HepG2 (cell line): ENCODE data around the gene WDR93. TPM values are rescaled to one million over a fixed set of nuclear protein-coding genes. Genes with fewer than 3 reads are reported as not detected.

Experiments used
- ATF1 ChIP-seq: IDR thresholded peaks from 2 replicates; pipeline ENCODE4 v1.6.1; 2016; ENCODE audit warnings: mild to moderate bottlenecking, control low read depth
- BORCS8-MEF2B ChIP-seq: sonication (generic); formaldehyde crosslinking; IDR thresholded peaks from 2 replicates; pipeline ENCODE4 v1.8.0; 2022; ENCODE audit warnings: mild to moderate bottlenecking, missing genetic modification reagents
- CREM ChIP-seq, 2 experiments: sonication (generic) in 1 of 2; formaldehyde crosslinking in 1 of 2; IDR thresholded peaks; 2 replicates each; pipeline versions ENCODE4 v1.4.0 to v1.6.1; 2016 to 2020; ENCODE audit warnings: antibody characterized with exemption in 1 of 2, mild to moderate bottlenecking in 1 of 2, missing genetic modification reagents in 1 of 2
- EED ChIP-seq: sonication (generic); formaldehyde crosslinking; IDR thresholded peaks from 2 replicates; pipeline ENCODE4 v1.5.0; 2020; ENCODE audit warnings: mild to moderate bottlenecking, missing genetic modification reagents
- GABPB1 ChIP-seq: IDR thresholded peaks from 2 replicates; pipeline ENCODE4 v1.6.1; 2016; ENCODE audit warnings: mild to moderate bottlenecking, missing genetic modification reagents, moderate library complexity, missing compliant biosample characterization
- HMGXB4 ChIP-seq, 2 experiments: sonication (generic) in 1 of 2; formaldehyde crosslinking in 1 of 2; IDR thresholded peaks; 2 replicates each; pipeline versions ENCODE4 v1.4.0 to v1.6.1; 2018 to 2020; ENCODE audit warnings: missing genetic modification reagents in 2 of 2, borderline replicate concordance in 1 of 2, low read depth in 1 of 2, mild to moderate bottlenecking in 1 of 2, missing biosample characterization in 1 of 2
- JUN ChIP-seq: sonication (generic); formaldehyde crosslinking; IDR thresholded peaks from 2 replicates; pipeline ENCODE4 v1.4.0; 2020; ENCODE audit warnings: mild to moderate bottlenecking, missing genetic modification reagents
- KDM4B ChIP-seq: sonication (generic); formaldehyde crosslinking; IDR thresholded peaks from 2 replicates; pipeline ENCODE4 v1.4.0; 2020; ENCODE audit warnings: missing genetic modification reagents
- KLF12 ChIP-seq: sonication (generic); formaldehyde crosslinking; IDR thresholded peaks from 2 replicates; pipeline ENCODE4 v1.4.0; 2020; ENCODE audit warnings: missing genetic modification reagents, borderline replicate concordance
- MAFG ChIP-seq: sonication (generic); formaldehyde crosslinking; IDR thresholded peaks from 2 replicates; pipeline ENCODE4 v1.5.1; 2020; ENCODE audit warnings: mild to moderate bottlenecking, missing genetic modification reagents
- NFKBIZ ChIP-seq: IDR thresholded peaks from 2 replicates; pipeline ENCODE4 v1.6.1; 2018; ENCODE audit warnings: missing genetic modification reagents, missing compliant biosample characterization
- NONO ChIP-seq, 2 experiments: fragments of 450-650 bp in 1 of 2; sonication (generic) in 1 of 2; formaldehyde crosslinking in 1 of 2; IDR thresholded peaks in 1 of 2; conservative IDR thresholded peaks in 1 of 2; 2 replicates each; pipeline versions ENCODE4 v1.6.1 to v1.8.0; 2017 to 2022; ENCODE audit warnings: mild to moderate bottlenecking in 1 of 2, missing genetic modification reagents in 1 of 2, moderate library complexity in 1 of 2
- SNRNP70 ChIP-seq: fragments of 200-400 bp; formaldehyde crosslinking; IDR thresholded peaks from 2 replicates; pipeline ENCODE4 v1.6.1; 2017; ENCODE audit warnings: mild to moderate bottlenecking, low read depth, low read length, moderate library complexity
- U2AF2 ChIP-seq: fragments of 200-400 bp; formaldehyde crosslinking; IDR thresholded peaks from 2 replicates; pipeline ENCODE4 v1.6.1; 2017; ENCODE audit warnings: low read depth, mild to moderate bottlenecking, low read length
- ZNF33B ChIP-seq: sonication (generic); formaldehyde crosslinking; IDR thresholded peaks from 2 replicates; pipeline ENCODE4 v1.5.1; 2020; ENCODE audit warnings: mild to moderate bottlenecking, missing genetic modification reagents
- ZNF460 ChIP-seq: sonication (generic); formaldehyde crosslinking; IDR thresholded peaks from 2 replicates; pipeline ENCODE4 v1.5.1; 2020; ENCODE audit warnings: missing genetic modification reagents, mild to moderate bottlenecking, borderline replicate concordance
- ZNF496 ChIP-seq: sonication (generic); formaldehyde crosslinking; IDR thresholded peaks from 2 replicates; pipeline ENCODE4 v1.8.1; 2023; ENCODE audit warnings: mild to moderate bottlenecking, moderate library complexity, missing genetic modification reagents; ENCODE audit not compliant: insufficient replicate concordance
- ZNF574 ChIP-seq: sonication (generic); formaldehyde crosslinking; IDR thresholded peaks from 2 replicates; pipeline ENCODE4 v1.4.0; 2020; ENCODE audit warnings: missing genetic modification reagents
- ZNF589 ChIP-seq: sonication (generic); formaldehyde crosslinking; conservative IDR thresholded peaks from 2 replicates; pipeline ENCODE4 v1.8.0; 2022; ENCODE audit warnings: mild to moderate bottlenecking, moderate library complexity, missing genetic modification reagents
- polyA plus RNA-seq, 8 experiments: library from polyadenylated mRNA; depleted of rRNA in 3 of 8; stranded (reverse) in 7 of 8; unstranded in 1 of 8; fragments of >200 nt; fragmentation: Illumina TruSeq in 4 of 8; extraction: Trizol in 4 of 8; gene quantifications; 2 replicates each; pipeline versions ENCODE4 v1.2.1 to v1.2.3, GENCODE V29; 2011 to 2016; ENCODE audit warnings: low read depth in 4 of 8, missing spikeins in 1 of 8, mixed read lengths in 1 of 8; ENCODE audit not compliant: insufficient read depth in 1 of 8
- total RNA-seq, 5 experiments: library from RNA; depleted of rRNA; stranded (reverse); fragments of >200 nt; fragmentation: Illumina TruSeq; extraction: Trizol; gene quantifications; 2 replicates each; pipeline ENCODE4 v1.2.3, GENCODE V29; 2016; ENCODE audit warnings: low read depth in 1 of 5
- TF ChIP-seq, protein P1 (sequence below): sonication (generic); formaldehyde crosslinking; IDR thresholded peaks from 2 replicates; pipeline ENCODE4 v1.4.0; 2020; ENCODE audit warnings: mild to moderate bottlenecking, missing genetic modification reagents
- TF ChIP-seq, protein P2 (sequence below): sonication (generic); formaldehyde crosslinking; IDR thresholded peaks from 2 replicates; pipeline ENCODE4 v1.4.0; 2020; ENCODE audit warnings: mild to moderate bottlenecking, missing genetic modification reagents

WDR93 gene
- total and polyA plus RNA-seq, 2 of the 13 experiments (the other 11 are each of a cell fraction or from before 2014, with no cell fraction given) = 0.07 TPM; not detected in 1

GRCh38 chr15:89654847-89655805, 35.5 kb upstream of the WDR93 start, which contains the start of gene KIF7 (continued):
- TF ChIP-seq ZNF496 (CRISPR knock-in tag) (no peak), JUN (CRISPR knock-in tag) (no peak), ZNF33B (CRISPR knock-in tag) (0 out of 2 replicates have a peak, but pooled peaks have one; percentile 21), NFKBIZ (no peak), GABPB1 (CRISPR knock-in tag) (peak; percentile 52; the same call in 1 of the 2 replicates), SNRNP70 (no peak), CREM (IDR thresholded peaks at IDR 0.05) (peak; percentile 42; the same call in 1 of the 2 replicates), CREM (CRISPR knock-in tag; IDR thresholded peaks at IDR 0.05) (no peak), NONO (IDR thresholded peaks at IDR 0.05) (no peak), NONO (CRISPR knock-in tag; conservative IDR thresholded peaks at IDR 0.05) (0 out of 2 replicates have a peak, but pooled peaks have one; percentile 8), U2AF2 (no peak), ZNF460 (CRISPR knock-in tag) (no peak), HMGXB4 (CRISPR knock-in tag; IDR thresholded peaks at IDR 0.05; ENCODE audit: borderline replicate concordance in 1 of 2, low read depth in 1 of 2) (peak in 1 of 2 experiments; percentile 17; a peak in 1 of 4 replicates), MAFG (CRISPR knock-in tag) (no peak), EED (CRISPR knock-in tag) (0 out of 2 replicates have a peak, but pooled peaks have one; percentile 34), KLF12 (no peak), ZNF574 (0 out of 2 replicates have a peak, but pooled peaks have one; percentile 3), BORCS8-MEF2B (CRISPR knock-in tag) (peak; percentile 56; the same call in 1 of the 2 replicates), KDM4B (CRISPR knock-in tag) (no peak), ATF1 (CRISPR knock-in tag) (peak; percentile 68; the same call in 1 of the 2 replicates), ZNF589 (CRISPR knock-in tag) (no peak)
- TF ChIP-seq, protein P1, sequence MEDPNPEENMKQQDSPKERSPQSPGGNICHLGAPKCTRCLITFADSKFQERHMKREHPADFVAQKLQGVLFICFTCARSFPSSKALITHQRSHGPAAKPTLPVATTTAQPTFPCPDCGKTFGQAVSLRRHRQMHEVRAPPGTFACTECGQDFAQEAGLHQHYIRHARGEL (CRISPR knock-in tag) = 0 out of 2 replicates have a peak, but pooled peaks have one; percentile 55
- TF ChIP-seq, protein P2, sequence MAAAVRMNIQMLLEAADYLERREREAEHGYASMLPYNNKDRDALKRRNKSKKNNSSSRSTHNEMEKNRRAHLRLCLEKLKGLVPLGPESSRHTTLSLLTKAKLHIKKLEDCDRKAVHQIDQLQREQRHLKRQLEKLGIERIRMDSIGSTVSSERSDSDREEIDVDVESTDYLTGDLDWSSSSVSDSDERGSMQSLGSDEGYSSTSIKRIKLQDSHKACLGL = peak; percentile 85
